ENCODE data around the gene KCNS3. TPM values are rescaled to one million over a fixed set of nuclear protein-coding genes. Genes with fewer than 3 reads are reported as not detected.

The KCNS3 gene
- polyA plus RNA-seq, 1 donor from 2014 or later = not detected

DNA sequence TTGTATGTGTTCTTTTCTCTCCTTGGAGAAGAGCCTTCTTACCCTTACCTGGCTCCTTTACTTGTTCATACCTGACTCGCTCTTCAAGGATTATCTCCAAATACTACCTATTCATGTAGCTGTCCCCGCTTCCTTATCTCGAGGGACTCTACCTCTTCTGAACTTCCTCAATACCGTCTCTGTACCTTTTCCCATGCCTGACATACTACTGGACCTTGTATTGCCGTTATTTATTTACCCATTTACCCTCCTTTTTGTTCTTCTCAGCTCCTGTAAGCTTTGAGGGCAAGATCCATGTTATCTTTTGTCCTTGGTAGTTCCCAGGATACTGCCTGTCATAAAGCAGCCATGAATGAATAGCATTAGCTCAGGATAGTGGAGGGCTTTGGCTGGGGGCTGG lies 32.5 kb downstream of the KCNS3 start:
- Mint-ChIP-seq H3K27ac (no peak overlapping the region), H3K9me3 (peaks cover 0 to 7% (median 3%) of the 10 kb centered on the region in 3 donors), H3K36me3 (no peaks in the 10 kb centered on the region), H3K27me3 (peaks cover 24% of the 10 kb centered on the region), H3K4me1 (peaks cover 2 to 6% (median 4%) of the 10 kb centered on the region in 3 donors), H3K4me3 (no peak overlapping the region)

DNA sequence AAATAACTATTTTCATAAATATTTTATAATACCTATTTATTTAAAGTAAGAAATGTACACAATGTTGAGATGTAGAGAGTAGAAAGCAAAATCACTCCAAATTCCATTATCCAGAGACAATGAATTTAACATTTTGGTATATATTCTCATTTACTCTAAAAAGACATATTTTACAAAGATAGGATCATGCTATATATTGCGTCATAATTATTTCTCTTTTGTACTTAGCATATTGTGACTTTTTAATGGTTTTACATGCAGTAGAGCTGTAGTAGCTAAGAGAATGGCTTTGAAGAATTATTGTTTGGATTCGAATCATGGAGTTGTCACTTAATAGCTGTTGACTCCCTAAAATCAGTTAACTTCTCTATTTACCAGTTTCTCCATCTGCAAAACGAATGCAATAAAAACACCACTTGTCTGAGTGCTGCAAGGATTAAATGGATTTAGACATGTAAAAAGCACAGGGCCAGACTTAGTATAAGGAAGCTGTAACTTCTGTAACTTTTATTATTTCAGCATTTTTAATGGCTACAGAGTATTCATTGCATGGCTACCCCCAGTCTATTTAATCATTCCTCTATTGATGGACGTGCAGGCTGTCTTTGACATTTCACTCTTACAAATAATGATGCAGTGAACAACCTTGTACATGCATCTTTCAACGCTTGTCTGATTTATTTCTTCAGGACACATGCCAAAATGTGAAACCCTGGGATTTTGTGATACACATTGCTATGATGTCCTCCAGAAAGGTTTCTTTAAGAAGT lies 33.2 kb downstream of the KCNS3 start:
- no peaks in the 10 kb centered on the region for H3K36me3 Mint-ChIP-seq

DNA sequence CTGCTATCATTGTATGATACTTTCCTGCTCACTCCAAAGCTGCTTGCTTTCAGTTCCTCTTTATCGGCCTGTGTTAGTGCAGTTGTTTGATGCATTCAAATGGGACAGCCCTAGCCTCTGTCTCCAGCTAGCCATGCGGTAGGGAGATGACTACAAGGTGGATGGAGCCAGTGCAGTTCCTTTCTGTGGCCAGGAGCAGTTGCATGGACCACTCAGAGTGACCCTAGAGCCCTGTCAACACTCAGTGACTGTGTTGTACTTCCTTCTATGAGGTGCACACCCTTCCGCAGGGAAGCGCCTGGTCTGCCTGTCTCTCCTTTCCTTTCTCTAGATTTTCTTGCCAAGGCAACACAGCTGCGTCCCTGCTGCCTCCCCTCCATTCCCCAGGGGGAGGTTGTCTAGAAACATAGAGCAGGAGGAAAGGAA lies 33.8 kb downstream of the KCNS3 start:
- Mint-ChIP-seq H3K27ac (no peak overlapping the region), H3K36me3 (no peaks in the 10 kb centered on the region), H3K27me3 (peaks cover 24% of the 10 kb centered on the region), H3K9me3 (peaks cover 0 to 3% (median 2%) of the 10 kb centered on the region in 3 donors), H3K4me3 (no peak overlapping the region), H3K4me1 (peaks cover 2 to 6% (median 4%) of the 10 kb centered on the region in 3 donors)

More for the DNA sequence above, 33.2 kb downstream of the KCNS3 start:
- no peak overlapping the region for H3K27ac Mint-ChIP-seq
- H3K4me3 Mint-ChIP-seq = no peak overlapping the region
- H3K9me3 Mint-ChIP-seq = peaks cover 0 to 6% (median 3%) of the 10 kb centered on the region in 3 donors
- H3K4me1 Mint-ChIP-seq = peaks cover 2 to 6% (median 4%) of the 10 kb centered on the region in 3 donors
- peaks cover 24% of the 10 kb centered on the region for H3K27me3 Mint-ChIP-seq

DNA sequence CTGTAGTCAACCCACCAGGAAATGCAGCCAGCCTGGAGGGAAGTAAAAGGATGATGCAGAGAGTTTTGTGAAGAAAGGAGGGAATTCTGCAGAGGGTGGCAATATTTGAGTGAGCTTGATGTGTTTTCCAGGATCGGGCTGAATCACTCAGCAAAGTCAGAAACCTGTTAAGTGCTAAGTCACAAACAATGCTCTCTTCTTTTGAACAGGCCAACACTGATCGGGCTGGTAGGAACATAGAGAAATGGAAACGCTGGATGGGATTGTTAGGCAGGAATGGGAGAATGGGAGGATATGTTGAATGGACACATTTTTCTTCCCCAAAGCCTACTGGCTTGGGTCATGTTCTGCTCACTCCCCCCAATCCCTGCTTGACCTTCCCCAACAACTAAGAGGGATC lies 36.6 kb downstream of the KCNS3 start:
- Mint-ChIP-seq H3K27ac (no peak overlapping the region), H3K4me3 (no peak overlapping the region)

DNA sequence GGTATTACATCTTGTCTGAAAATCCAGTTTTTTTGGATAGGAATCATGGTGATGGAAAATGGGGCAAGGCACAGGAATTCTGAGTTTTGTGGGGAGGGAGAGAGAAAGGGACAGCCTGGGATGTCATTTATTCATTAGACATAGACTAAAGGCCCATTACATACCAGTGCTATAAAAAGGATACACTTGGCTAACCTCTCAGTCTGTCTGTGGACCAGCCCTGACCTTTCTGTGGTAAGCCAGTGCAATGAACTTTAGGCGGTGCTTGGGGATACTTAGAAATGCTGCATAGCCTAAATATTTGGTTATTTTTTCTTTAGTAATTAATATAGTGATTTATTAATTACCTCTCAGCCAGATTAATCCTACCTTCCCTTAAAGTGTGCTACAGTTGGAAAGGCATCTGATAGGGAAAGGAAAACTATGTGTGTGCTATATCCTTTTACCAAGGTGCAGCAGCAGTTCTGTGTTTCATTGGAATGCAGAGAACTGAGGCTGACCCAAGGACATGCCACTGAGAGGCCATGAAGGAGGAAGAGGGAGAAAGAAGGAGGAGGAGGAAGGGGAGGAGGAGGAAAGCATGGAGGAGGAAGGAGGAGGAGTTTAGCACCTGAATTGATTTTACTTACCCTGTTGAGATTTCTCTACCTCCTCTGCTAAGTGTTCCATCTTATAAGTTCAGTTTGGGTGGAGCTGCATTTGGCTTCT lies 37.5 kb downstream of the KCNS3 start:
- Mint-ChIP-seq H3K27me3 (peaks cover 13% of the 10 kb centered on the region), H3K36me3 (no peaks in the 10 kb centered on the region), H3K4me1 (peaks cover 2 to 6% (median 4%) of the 10 kb centered on the region in 3 donors), H3K9me3 (no peaks in the 10 kb centered on the region), H3K27ac (no peak overlapping the region), H3K4me3 (no peak overlapping the region)

More for the DNA sequence above, 36.6 kb downstream of the KCNS3 start:
- Mint-ChIP-seq H3K27me3 (peaks cover 13% of the 10 kb centered on the region), H3K9me3 (no peaks in the 10 kb centered on the region), H3K36me3 (no peaks in the 10 kb centered on the region), H3K4me1 (peaks cover 2 to 6% (median 4%) of the 10 kb centered on the region in 3 donors)

DNA sequence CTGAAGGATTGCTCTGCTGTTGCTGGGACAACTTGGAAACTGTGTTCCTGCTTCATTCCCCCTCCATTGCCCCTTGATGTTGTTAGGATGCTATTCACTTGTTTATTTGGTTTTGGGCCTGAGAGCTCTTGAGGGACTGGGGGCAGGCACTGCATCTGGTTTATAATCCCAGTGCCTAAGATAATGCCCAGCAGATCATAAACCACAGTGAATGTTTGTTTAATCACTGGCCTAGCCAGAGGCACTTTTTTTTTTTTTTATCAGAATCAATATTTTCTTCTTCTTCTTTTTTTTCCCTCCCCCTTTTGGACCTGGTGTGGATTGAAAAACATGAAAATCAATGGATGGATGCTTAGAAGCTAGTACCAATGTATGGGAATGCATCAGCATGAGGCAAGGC lies 38.1 kb downstream of the KCNS3 start:
- H3K27me3 Mint-ChIP-seq = peaks cover 13% of the 10 kb centered on the region
- no peak overlapping the region for H3K4me3 Mint-ChIP-seq
- peaks cover 2 to 6% (median 4%) of the 10 kb centered on the region in 3 donors for H3K4me1 Mint-ChIP-seq
- H3K27ac Mint-ChIP-seq = no peak overlapping the region
- H3K9me3 Mint-ChIP-seq = no peaks in the 10 kb centered on the region
- no peaks in the 10 kb centered on the region for H3K36me3 Mint-ChIP-seq

DNA sequence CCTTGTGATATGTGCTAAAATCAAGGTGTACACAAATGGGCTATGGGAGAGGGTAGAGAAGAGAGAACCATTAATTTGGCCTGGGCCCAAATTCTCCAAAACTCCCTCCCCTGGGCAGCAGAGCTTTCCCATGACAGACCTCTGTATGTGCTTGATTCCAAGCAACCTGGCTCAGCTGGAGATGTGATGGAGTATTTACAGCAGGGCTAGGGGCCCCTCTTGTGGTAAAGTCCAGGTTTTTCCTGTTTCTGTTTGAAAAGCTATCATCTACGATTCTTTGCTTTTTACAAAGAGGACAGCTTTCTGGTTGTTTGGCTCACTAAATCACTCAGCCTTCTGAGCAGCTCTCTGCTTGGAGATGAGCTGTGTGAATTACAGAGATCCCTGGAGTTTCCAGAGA lies 40.3 kb downstream of the KCNS3 start:
- H3K27me3 Mint-ChIP-seq = peaks cover 9% of the 10 kb centered on the region
- peak overlapping the region in 1 of 3 donors; percentile 21 for H3K27ac Mint-ChIP-seq
- H3K4me3 Mint-ChIP-seq = no peak overlapping the region
- H3K9me3 Mint-ChIP-seq = no peaks in the 10 kb centered on the region
- no peaks in the 10 kb centered on the region for H3K4me1 Mint-ChIP-seq
- H3K36me3 Mint-ChIP-seq = no peaks in the 10 kb centered on the region

DNA sequence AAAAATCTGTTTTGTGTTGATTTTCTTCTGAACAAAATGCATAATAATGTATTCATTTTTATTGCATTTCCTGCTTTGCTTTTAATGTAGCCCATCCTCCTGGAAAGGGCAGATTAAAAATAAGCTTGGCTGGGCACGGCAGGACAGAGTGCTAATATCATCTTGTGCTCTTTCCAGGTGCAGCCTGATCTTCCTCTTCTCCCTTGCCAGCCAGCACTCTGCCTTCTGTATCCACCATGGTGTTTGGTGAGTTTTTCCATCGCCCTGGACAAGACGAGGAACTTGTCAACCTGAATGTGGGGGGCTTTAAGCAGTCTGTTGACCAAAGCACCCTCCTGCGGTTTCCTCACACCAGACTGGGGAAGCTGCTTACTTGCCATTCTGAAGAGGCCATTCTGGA lies 52.3 kb downstream of the KCNS3 start:
- no peak overlapping the region for H3K27ac Mint-ChIP-seq
- no peaks in the 10 kb centered on the region for H3K36me3 Mint-ChIP-seq
- H3K4me3 Mint-ChIP-seq = no peak overlapping the region
- H3K4me1 Mint-ChIP-seq = peaks cover 0 to 4% (median 0%) of the 10 kb centered on the region in 3 donors
- peaks cover 3 to 7% (median 5%) of the 10 kb centered on the region in 3 donors for H3K9me3 Mint-ChIP-seq
- H3K27me3 Mint-ChIP-seq = peaks cover 7% of the 10 kb centered on the region

DNA sequence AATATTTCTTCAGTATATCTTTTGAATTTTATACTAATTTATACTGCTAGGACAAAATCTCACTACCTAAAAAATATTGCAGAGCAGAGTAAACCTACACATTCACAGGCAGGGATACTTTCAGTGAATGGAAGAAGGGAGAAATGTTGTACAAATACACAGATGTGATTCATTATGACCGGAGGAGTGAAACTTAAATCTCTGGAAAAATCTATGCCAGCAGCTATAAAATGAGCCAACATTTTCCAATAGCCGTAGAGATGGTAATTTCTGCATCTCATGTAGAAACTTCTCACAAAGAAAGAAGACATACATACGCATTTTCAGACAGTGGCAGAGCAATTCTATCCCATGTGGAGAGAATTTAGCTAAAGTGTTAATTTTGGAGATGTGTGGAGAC lies 54.8 kb downstream of the KCNS3 start:
- Mint-ChIP-seq H3K9me3 (peaks cover 0 to 2% (median under 1%) of the 10 kb centered on the region in 3 donors), H3K4me3 (no peak overlapping the region), H3K27ac (no peak overlapping the region), H3K36me3 (no peaks in the 10 kb centered on the region), H3K27me3 (peaks cover 10% of the 10 kb centered on the region), H3K4me1 (peaks cover 0 to 2% (median 0%) of the 10 kb centered on the region in 3 donors)

DNA sequence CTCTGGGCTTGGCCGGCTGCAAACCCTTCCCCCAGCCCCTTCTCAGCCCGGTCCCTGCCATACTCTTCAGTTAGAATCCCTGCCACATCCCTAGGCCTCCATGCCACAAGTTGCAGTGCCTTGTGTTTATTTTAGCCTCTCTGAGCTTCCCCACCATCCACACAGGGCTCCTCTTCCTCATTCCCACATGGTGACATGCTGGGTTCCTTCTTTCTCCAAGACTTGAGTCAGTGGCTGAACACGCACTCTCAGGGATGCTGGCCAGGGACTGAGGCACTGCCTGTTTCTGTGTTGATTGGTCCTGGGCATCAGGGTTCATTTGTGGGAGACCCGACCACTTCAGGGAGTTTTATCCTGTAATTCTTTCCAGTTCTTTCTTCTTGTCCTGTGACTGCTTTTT lies 56.3 kb downstream of the KCNS3 start:
- Mint-ChIP-seq H3K27ac (no peak overlapping the region), H3K4me1 (peaks cover 0 to 2% (median 0%) of the 10 kb centered on the region in 3 donors), H3K27me3 (peaks cover 10% of the 10 kb centered on the region), H3K4me3 (no peak overlapping the region), H3K9me3 (peaks cover 0 to 8% (median 2%) of the 10 kb centered on the region in 3 donors), H3K36me3 (no peaks in the 10 kb centered on the region)

DNA sequence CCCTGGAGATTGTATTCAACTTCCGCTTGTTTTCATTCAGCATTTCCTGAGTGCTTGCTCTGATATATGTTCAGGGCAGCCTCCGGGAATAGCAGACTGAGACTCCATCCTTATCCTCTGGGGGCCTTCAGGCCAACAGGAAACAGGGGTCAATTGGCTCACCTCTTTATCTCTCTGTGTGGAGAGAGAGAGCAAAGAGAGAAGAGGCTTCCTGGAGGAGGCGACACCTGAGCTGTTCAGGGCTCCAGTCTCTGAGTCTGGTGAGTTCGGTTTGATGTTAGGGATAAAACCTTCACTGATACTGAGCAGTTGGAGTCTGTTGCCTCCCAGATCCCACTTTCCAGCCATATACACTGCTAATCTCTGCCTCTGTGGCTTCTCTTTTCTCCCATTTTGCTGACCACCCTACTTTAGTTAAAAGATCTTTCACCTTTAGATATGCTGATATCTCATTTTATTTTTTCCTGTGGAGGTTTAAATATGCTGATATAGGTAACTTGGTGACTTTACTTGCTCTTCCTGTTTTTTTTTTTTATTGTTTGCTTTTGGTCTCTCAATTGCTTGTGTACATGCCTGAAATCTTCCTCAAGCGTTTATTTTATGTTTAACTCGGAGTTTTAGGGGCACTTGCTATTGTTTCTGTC lies 56.9 kb downstream of the KCNS3 start:
- H3K9me3 Mint-ChIP-seq = peaks cover 0 to 8% (median 2%) of the 10 kb centered on the region in 3 donors
- no peaks in the 10 kb centered on the region for H3K4me1 Mint-ChIP-seq
- no peak overlapping the region for H3K27ac Mint-ChIP-seq
- peaks cover 10% of the 10 kb centered on the region for H3K27me3 Mint-ChIP-seq
- no peak overlapping the region for H3K4me3 Mint-ChIP-seq
- no peaks in the 10 kb centered on the region for H3K36me3 Mint-ChIP-seq

DNA sequence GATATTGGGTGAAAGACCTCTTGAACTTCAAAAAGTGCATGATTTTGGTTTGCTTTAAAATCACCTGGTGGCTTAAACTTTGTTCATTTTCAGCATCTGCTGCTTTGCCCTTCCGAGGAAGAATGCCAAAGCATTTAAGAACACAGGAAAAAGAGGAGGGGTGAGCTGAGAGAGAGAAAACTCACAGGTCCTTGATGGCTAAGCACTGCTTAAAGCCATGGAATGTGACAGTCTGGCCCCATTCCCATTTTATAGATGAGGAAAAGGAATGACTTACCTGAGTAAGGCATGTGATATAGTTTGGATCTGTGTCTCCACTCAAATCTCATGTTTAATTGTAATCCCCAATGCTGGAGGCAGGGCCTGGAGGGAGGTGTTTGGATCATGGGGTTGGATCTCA lies 58.1 kb downstream of the KCNS3 start:
- H3K4me1 Mint-ChIP-seq = no peaks in the 10 kb centered on the region
- H3K27me3 Mint-ChIP-seq = peaks cover 10% of the 10 kb centered on the region
- H3K36me3 Mint-ChIP-seq = no peaks in the 10 kb centered on the region
- H3K4me3 Mint-ChIP-seq = no peak overlapping the region
- H3K9me3 Mint-ChIP-seq = peaks cover 0 to 8% (median 2%) of the 10 kb centered on the region in 3 donors
- H3K27ac Mint-ChIP-seq = no peak overlapping the region

DNA sequence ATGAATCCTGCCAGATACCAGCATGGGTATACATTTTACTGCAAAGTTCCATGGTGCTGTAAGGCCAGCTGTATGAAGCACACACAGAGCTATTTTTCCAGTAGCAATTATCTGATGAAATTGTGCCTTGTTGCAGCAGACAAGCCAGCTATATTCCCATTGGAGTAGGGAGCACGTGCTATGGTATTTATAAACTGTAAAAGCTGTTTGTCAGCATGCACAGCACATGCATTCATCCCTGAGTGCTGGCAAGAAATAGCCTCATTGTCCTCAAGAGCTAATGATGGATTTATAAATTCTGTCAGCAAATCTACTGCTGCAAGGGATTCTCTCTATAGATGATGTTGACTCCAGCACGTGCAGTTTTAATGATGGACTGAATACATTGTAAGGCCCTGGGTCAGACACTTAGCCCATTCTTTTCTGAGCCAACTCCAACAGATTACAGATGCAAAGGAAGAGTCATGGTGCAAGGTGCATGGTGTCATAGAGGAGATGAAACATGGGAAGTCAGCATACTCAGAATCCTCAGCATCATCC lies 61.7 kb downstream of the KCNS3 start:
- Mint-ChIP-seq H3K4me3 (no peak overlapping the region), H3K36me3 (no peaks in the 10 kb centered on the region), H3K27me3 (peaks cover 4% of the 10 kb centered on the region), H3K4me1 (no peaks in the 10 kb centered on the region), H3K27ac (no peak overlapping the region), H3K9me3 (peaks cover 0 to 8% (median 2%) of the 10 kb centered on the region in 3 donors)

DNA sequence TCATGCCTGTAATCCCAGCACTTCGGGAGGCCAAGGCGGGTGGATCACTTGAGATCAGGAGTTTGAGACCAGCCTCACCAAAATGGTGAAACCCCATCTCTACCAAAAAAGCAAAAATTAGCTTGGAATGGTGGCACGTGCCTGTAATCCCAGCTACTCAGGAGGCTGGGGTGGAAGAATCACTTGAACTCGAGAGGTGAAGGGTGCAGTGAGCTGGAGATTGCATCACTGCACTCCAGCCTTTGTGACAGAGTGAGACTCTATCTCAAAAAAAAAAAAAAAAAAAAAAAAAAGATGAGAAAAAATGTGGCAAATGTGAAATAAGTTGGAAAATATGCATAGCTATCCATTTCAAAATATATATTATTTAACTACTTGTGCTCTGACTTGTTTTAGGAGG lies 65.0 kb downstream of the KCNS3 start:
- H3K27me3 Mint-ChIP-seq = no peaks in the 10 kb centered on the region
- no peaks in the 10 kb centered on the region for H3K36me3 Mint-ChIP-seq
- H3K27ac Mint-ChIP-seq = no peak overlapping the region
- H3K4me1 Mint-ChIP-seq = no peaks in the 10 kb centered on the region
- H3K9me3 Mint-ChIP-seq = peaks cover 0 to 6% (median 0%) of the 10 kb centered on the region in 3 donors
- H3K4me3 Mint-ChIP-seq = no peak overlapping the region

DNA sequence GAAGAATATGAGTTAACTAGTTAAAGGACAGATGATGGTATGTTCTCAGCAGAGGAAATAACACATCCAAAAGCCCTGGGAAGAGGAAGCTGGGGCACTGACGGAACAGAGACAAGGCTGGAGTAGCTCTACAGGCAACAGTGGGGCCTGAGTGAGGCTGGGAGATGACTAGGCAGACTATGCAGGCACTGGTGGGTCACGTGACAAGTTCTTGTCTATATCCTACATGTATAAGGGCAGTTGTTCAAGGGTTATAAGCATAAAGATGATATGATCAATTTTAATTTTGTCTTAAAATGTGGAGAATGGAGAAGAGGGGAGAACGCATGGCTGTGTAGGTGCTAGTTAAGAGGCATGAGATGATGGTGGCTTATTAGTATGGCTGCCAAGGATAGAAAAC lies 68.6 kb downstream of the KCNS3 start:
- H3K9me3 Mint-ChIP-seq = no peaks in the 10 kb centered on the region
- H3K4me3 Mint-ChIP-seq = no peak overlapping the region
- peaks cover 6% of the 10 kb centered on the region for H3K27me3 Mint-ChIP-seq
- no peaks in the 10 kb centered on the region for H3K4me1 Mint-ChIP-seq
- H3K36me3 Mint-ChIP-seq = no peaks in the 10 kb centered on the region
- no peak overlapping the region for H3K27ac Mint-ChIP-seq

Measured in IgD-negative memory B cell (primary cell).